HG03060 (cell line): ENCODE data around the gene MYLK4.

Source experiments
- ATAC-seq: cut with Tn5 transposase; IDR thresholded peaks from one replicate; pipeline ENCODE4 v1.9.1; 2021; ENCODE audit warnings: low read depth, moderate number of reproducible peaks; ENCODE audit not compliant: unreplicated experiment

MYLK4 gene

GRCh38 chr6:2750832-2751231 is at the start of gene MYLK4:
Gene MYLK4 (minus strand): TSS chr6:2750922. CDS start chr6:2749294, 1,628 bp downstream.
- no peak for ATAC-seq

- no peak for ATAC-seq
Observed at GRCh38 chr6:2799936-2800527, 49.3 kb upstream of the MYLK4 start.

DNA sequence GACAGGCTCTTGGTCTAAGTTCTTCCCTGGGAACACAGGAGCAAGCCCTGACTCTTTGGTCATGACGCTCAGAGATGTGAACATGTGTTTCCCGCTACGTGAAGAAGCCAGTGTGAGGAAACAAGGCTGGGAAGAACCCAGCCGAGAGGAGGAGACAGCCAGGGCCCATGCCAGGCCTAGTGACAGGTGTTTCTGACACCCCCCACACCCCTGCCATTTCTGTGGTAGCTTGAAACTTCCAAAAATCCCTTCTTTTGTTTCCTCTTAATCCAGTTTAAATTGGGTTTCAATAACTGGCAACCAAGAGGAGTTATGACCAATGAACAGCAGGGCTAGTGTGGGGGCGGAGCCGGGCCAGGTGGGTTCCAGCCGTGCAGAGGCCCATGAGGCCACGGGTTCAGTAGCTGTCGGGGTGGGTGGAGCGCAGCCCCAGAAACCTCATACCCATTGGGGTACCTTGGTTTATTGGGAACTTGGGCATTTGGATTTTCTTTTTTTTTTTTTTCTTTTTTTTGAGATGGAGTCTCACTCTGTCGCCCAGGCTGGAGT is 47.9 kb upstream of the MYLK4 start:
- no peak for ATAC-seq

- no peak for ATAC-seq
Observed at GRCh38 chr6:2797564-2798031, 46.9 kb upstream of the MYLK4 start.

DNA sequence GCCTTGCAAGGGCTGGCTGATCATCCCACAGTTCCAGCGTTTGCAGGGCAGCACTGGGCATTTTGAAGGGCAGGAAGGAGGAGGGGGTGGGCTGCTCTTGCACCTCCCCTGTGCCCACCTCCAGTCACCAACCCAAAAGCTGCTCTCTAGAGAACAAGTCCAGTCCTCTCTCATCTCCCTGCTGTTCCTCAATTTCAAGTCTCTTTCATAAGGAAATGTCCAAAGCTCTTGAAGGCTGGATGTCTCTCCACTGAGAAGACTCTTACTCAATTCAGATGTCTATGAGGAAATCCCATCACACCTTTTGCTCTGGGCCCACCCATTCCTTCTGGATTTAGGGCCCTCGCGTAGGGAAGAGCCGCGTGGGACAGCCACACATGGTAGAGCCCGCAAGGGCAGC is 46.1 kb upstream of the MYLK4 start:
- ATAC-seq: no peak

DNA sequence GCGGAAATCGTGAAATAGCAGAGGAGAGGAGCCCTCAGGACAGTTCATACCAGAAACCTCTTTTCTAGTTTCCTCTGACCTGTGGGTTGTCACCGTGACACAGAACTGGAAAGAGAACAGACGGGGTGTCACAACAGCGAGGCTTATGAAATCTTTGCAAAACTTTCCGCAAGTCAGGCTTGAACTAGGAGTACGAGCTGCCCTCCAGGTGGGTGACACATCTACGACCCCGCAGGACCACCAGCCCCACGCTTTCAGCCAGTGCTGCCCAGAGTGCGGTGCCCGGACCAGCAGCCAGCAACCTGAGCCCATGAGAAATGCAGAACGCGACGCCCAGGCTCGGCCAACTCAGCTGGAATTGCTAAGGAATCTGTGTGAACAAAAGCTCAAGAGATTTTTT is 45.2 kb upstream of the MYLK4 start:
- ATAC-seq: no peak

- no peak for ATAC-seq
Observed at GRCh38 chr6:2795162-2795561, 44.4 kb upstream of the MYLK4 start.

DNA sequence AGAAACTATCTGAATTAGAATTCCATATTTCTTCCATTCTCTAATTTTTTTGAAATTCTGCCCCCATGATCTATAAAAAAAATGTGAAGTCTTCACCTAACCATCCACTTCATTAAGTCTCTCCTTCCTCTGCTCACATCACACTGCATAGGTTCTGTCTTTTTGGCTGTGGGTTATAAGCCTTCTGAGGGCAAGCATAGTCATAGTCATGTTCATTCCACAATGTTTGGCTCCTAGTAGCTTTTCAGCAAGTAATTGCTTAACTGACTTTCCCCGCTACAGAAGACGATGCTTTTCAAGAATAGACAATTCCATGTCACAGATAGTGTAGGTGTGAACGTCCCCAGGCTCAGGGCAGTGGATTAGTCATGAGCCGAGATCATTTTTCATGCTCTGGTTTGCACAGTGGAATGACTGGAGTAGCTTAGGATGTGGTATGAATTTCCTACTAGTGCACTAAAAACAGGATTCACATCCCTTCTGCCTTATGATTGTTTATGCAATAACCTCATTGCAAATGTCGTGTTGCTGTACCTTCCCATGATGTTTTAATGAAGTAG is 43.5 kb upstream of the MYLK4 start:
- ATAC-seq: no peak

- ATAC-seq: no peak
Observed at GRCh38 chr6:2793534-2794151, 42.9 kb upstream of the MYLK4 start.

- no peak for ATAC-seq
Observed at GRCh38 chr6:2792330-2793110, 41.8 kb upstream of the MYLK4 start.

- ATAC-seq: no peak
Observed at GRCh38 chr6:2791450-2791974, 40.8 kb upstream of the MYLK4 start.

DNA sequence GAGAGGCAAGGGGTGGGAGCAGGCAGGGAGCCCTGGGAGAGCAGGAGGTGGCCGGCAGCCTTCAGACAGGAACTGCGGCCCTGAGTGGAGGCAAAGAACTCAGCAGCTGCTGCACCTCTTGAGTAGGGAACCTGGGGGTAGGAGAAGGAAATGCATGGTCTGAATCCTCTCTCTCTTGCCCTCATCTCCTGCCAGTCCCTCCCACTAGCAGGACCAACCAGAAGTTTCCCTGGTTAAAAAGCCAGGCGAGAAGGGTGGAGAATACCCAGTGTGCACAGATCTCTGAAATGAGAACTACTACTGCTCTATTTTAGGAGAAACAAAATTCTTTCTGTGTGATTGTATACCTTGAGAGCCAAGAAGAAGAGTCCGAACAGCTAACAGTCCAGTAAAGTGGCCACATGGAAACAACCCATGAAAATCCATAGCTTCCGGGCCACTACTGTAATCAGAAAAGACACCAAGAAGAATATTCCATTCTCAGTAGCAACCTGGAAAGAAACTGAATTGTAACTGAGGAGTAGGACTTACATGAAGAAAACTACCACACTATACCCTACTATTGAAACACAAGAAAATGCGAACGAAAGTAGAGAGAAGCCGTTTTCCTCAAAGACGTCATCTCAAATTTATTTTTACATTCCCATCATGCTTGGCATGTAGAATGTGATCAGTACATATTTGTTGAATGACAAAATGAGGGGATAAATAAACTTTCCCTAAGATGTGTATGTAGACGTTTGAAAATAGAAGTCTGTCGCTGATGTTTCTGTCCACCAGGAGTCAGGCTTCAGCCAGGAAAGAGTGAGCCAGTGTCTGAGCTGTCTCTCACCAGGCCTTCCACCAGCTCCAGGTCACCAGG is 40.1 kb upstream of the MYLK4 start:
- no peak for ATAC-seq

GRCh38 chr6:2786269-2786668 is 35.5 kb upstream of the MYLK4 start:
- no peak for ATAC-seq

DNA sequence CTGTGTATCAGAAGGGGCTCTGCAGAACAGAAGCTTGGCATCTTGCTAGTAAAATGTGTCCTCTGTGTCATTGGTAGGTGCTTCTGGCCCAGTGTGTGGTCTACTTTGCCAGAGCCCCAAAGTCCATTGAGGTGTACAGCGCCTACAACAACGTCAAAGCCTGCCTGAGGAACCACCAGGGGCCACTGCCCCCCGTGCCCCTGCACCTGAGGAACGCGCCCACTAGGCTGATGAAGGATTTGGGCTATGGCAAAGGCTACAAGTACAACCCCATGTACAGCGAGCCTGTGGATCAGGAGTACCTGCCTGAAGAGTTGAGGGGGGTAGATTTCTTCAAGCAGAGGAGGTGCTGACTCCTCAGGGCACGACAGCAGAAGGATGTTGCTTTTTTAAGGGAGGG is 34.2 kb upstream of the MYLK4 start:
- no peak for ATAC-seq

GRCh38 chr6:2784061-2784460 is 33.3 kb upstream of the MYLK4 start:
- no peak for ATAC-seq

DNA sequence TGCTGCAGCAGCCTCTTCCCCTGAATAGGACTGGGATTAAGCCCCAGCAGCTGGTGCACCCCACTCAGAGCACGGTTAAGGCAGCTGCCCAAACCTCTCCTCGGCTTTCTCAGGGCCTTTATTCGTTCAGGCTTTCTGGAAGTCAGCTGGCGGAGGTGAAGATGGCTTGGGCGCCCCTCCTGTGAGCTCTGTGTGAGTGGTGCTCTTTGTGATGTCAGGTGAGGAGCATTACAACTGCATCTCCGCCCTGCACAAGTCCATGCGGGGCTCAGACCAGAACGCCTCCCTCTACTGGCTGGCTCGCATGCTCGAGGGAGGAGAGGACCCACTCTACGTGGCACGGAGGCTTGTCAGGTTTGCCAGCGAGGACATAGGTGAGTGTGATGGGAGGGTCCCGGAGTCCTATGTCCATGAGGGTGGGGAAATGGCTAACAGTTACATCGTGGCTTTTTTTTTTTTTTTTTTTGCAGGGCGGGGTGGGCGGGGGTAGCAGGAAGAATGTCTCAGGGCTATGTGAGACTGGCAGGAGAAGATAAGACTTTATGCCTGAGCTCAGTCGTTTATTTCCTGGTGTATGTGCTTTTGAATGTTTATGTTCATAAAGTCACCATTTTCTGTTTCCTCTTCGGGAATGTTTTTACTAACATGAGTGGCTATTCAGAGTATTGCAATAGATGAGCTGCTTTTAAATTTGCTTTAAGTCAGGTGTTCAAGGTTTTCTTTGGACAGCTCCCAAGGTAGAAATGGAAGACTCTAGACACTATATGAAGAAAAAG is 32.7 kb upstream of the MYLK4 start:
- ATAC-seq: no peak

GRCh38 chr6:2782825-2783187 is 32.1 kb upstream of the MYLK4 start:
- ATAC-seq: no peak

DNA sequence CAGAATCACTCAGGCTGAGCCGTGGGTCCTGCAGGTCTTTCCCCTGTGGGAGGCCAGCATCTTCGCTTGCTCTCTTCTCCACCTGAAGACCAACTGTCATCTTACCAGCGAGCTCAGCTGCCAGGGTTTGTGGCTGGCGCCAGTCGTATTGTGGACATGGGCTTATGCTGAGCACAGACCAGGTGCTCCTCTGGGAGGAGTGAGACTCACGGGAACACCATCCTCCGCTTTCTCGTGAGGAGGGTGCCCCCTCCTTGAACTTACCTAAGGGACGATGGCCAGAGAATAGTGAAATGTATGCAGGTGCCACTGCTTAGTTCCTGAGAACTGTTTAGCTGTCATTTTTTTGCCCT is 31.6 kb upstream of the MYLK4 start:
- ATAC-seq: no peak

GRCh38 chr6:2781685-2782355 is 31.1 kb upstream of the MYLK4 start:
- no peak for ATAC-seq
